ENCODE data around the gene FRMD3. TPM values are rescaled to one million over a fixed set of nuclear protein-coding genes. Genes with fewer than 3 reads are reported as not detected.

FRMD3 gene
- total RNA-seq, 4 donors from 2014 or later = 10.4 to 19.6 (median 16.4) TPM

GRCh38 chr9:83456226-83456625 is 82.0 kb downstream of the FRMD3 start:
- TF ChIP-seq CTCF (IDR thresholded peaks at IDR 0.05; ENCODE audit: low read depth) = no peak

- TF ChIP-seq CTCF (IDR thresholded peaks at IDR 0.05; ENCODE audit: low read depth) = no peak
These were observed 84.1 kb downstream of the FRMD3 start for GRCh38 chr9:83454076-83454475.

- no peak for TF ChIP-seq CTCF (IDR thresholded peaks at IDR 0.05; ENCODE audit: low read depth)
These were observed 86.9 kb downstream of the FRMD3 start for GRCh38 chr9:83451308-83451707.

GRCh38 chr9:83449983-83450382 is 88.2 kb downstream of the FRMD3 start:
- TF ChIP-seq CTCF (IDR thresholded peaks at IDR 0.05; ENCODE audit: low read depth) = no peak

- no peak for TF ChIP-seq CTCF (IDR thresholded peaks at IDR 0.05; ENCODE audit: low read depth)
These were observed 89.0 kb downstream of the FRMD3 start for GRCh38 chr9:83449166-83449565.

- TF ChIP-seq CTCF (IDR thresholded peaks at IDR 0.05; ENCODE audit: low read depth) = no peak
These were observed 89.6 kb downstream of the FRMD3 start for GRCh38 chr9:83448626-83449025.

- no peak for TF ChIP-seq CTCF (IDR thresholded peaks at IDR 0.05; ENCODE audit: low read depth)
These were observed 90.8 kb downstream of the FRMD3 start for GRCh38 chr9:83447351-83447750.
